Purkinje cell (primary cell): ENCODE results near the gene LMCD1. TPM values are rescaled to one million over a fixed set of nuclear protein-coding genes. Genes with fewer than 3 reads are reported as not detected.

Experiments
- polyA plus RNA-seq: library from polyadenylated mRNA; unstranded; fragments of >200 nt; fragmentation: Nextera tagmentation; gene quantifications from 2 replicates; pipeline ENCODE4 v1.2.1, GENCODE V29; 2014

Gene LMCD1, protein sequence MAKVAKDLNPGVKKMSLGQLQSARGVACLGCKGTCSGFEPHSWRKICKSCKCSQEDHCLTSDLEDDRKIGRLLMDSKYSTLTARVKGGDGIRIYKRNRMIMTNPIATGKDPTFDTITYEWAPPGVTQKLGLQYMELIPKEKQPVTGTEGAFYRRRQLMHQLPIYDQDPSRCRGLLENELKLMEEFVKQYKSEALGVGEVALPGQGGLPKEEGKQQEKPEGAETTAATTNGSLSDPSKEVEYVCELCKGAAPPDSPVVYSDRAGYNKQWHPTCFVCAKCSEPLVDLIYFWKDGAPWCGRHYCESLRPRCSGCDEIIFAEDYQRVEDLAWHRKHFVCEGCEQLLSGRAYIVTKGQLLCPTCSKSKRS
- 0.43 and 1.3 TPM in 2 replicates for polyA plus RNA-seq

DNA sequence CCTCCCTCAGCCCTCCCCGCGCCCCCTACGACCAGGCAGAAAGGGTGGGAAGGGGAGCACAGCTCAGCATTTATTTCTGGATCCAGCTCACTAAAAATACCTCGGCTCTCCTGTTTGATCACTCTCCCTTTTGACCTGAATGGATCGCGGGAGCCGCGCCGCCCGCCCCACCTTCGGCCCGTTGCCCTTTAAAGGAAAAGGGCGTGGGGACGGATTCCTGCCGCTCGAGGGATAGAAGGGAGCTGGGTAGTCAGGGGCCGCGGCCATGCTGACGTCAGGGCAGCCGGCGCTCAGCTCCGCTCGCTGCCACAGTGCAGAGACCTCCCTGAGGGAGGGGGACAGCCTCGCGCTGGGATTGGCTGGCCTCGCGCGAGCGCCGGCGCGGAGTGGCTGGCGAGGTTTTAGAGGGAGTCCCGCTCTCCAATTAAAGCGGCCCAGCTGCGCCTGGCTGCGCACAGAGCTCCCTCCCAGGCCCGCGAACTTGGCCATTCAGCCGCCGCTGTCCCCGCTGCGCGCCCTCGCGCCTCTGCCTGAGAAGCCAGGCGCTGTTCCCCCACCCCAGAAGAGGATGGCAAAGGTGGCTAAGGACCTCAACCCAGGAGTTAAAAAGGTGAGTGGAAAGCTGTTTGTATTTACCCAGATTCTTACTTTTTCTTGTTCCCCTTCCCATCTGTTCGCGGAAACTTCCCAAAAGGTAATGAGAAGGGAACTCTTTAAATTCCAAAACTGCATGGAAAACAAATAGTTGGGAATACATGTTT lies at the start of gene LMCD1:
LMCD1 (plus strand) TSS at position 453 of the 761 bp plus-strand sequence; CDS start at position 569, 116 bp downstream.

Other genes starting within 250 kb of the LMCD1 start
- 0.15 TPM in 1 of 2 replicates, not detected in the other for gene SSUH2, start 143.0 kb downstream of the LMCD1 start, polyA plus RNA-seq
- gene CAV3, start 232.0 kb downstream of the LMCD1 start, polyA plus RNA-seq = 1.7 and 6.7 TPM in 2 replicates